ENCODE results near the gene XYLT1. TPM values are rescaled to one million over a fixed set of nuclear protein-coding genes. Genes with fewer than 3 reads are reported as not detected.

Gene XYLT1
- polyA plus RNA-seq, 1 of the 3 experiments (the other 2 are of a cell fraction) = 17.6 TPM

- H3F3A ChIP-seq (replicated peaks; ENCODE audit: insufficient read depth) = no peaks in the 10 kb centered on the region
- H3K9me3 ChIP-seq = no peaks in the 10 kb centered on the region
- no peak overlapping the region for H3K27ac ChIP-seq (ENCODE audit: low read depth in 2 of 2, low read length in 1 of 2)
- H3K79me2 ChIP-seq (ENCODE audit: insufficient read depth) = no peaks in the 10 kb centered on the region
- TF ChIP-seq NFIC (IDR thresholded peaks at IDR 0.05; ENCODE audit: borderline replicate concordance) (no peak), GATA2 (CRISPR knock-in tag; IDR thresholded peaks at IDR 0.05) (no peak), NRF1 (IDR thresholded peaks at IDR 0.05; ENCODE audit: low read depth, low read length) (no peak)
- no peaks in the 10 kb centered on the region for H3K27me3 ChIP-seq (ENCODE audit: insufficient read depth)
- no peaks in the 10 kb centered on the region for H3K36me3 ChIP-seq (replicated peaks in 1 of 2; ENCODE audit: control insufficient read depth in 1 of 2, insufficient read depth in 2 of 2, low read length in 1 of 2)
- H3K4me1 ChIP-seq (ENCODE audit: control insufficient read depth in 1 of 2, insufficient read depth in 2 of 2, low read depth in 1 of 2, low read length in 1 of 2) = peaks cover 0 to 4% of the 10 kb centered on the region in 2 experiments; a peak in 1 of 4 replicates
- no peak for DNase-seq
- no peak overlapping the region for H3K9ac ChIP-seq
- no peaks in the 10 kb centered on the region for H4K20me1 ChIP-seq (ENCODE audit: insufficient read depth)
- 52% methylated on average over 4 of the region's 4 CpGs for WGBS (ENCODE audit: low lambda C conversion rate)
- no peak overlapping the region for H2AFZ ChIP-seq (ENCODE audit: low read depth)
- H3K4me3 ChIP-seq (ENCODE audit: low read depth in 2 of 2, low read length in 1 of 2) = no peak overlapping the region
- no peak overlapping the region for H3K4me2 ChIP-seq
- no peaks in the 10 kb centered on the region for H3K9me2 ChIP-seq
- POLR2A ChIA-PET = interaction anchor here (0.7 kb wide), 1 partner anchor 149 kb away, joined by 3 read pairs; no protein-coding TSS in a partner anchor
- CTCF ChIA-PET = interaction anchor here (0.8 kb wide), 1 partner anchor 9 kb away, joined by 3 read pairs; no protein-coding TSS in a partner anchor
Observed at GRCh38 chr16:17067882-17068281, 402.9 kb downstream of the XYLT1 start.

GRCh38 chr16:17063201-17064139 is 407.3 kb downstream of the XYLT1 start:
- no peak overlapping the region for H3K27ac ChIP-seq (ENCODE audit: low read depth in 2 of 2, low read length in 1 of 2)
- CTCF ChIA-PET = interaction anchor here (1.1 kb wide), 1 partner anchor 263 kb away, joined by 3 read pairs; no protein-coding TSS in a partner anchor
- TF ChIP-seq CTCF (IDR thresholded peaks at IDR 0.05) = no peak
- no peak for TF ChIP-seq MAX (IDR thresholded peaks at IDR 0.05; ENCODE audit: low read depth)
- no peak for TF ChIP-seq SMC3 (IDR thresholded peaks at IDR 0.05; ENCODE audit: low read depth, low read length)
- no peak for TF ChIP-seq YY1 (IDR thresholded peaks at IDR 0.05; ENCODE audit: low read depth)
- no peak for TF ChIP-seq NFIC (IDR thresholded peaks at IDR 0.05; ENCODE audit: borderline replicate concordance)
- no peak for TF ChIP-seq GABPA (IDR thresholded peaks at IDR 0.05; ENCODE audit: low read depth)
- no peak overlapping the region for H3K4me2 ChIP-seq
- H3K79me2 ChIP-seq (ENCODE audit: insufficient read depth) = no peaks in the 10 kb centered on the region
- H3K36me3 ChIP-seq (replicated peaks in 1 of 2; ENCODE audit: control insufficient read depth in 1 of 2, insufficient read depth in 2 of 2, low read length in 1 of 2) = no peaks in the 10 kb centered on the region
- H2AFZ ChIP-seq (ENCODE audit: low read depth) = no peak overlapping the region
- H4K20me1 ChIP-seq (ENCODE audit: insufficient read depth) = no peaks in the 10 kb centered on the region
- H3K4me3 ChIP-seq (ENCODE audit: low read depth in 2 of 2, low read length in 1 of 2) = no peak overlapping the region
- WGBS (ENCODE audit: low lambda C conversion rate) = 33% methylated on average over 11 of the region's 11 CpGs
- no peak overlapping the region for H3K9ac ChIP-seq
- DNase-seq = no peak
- no peaks in the 10 kb centered on the region for H3K9me2 ChIP-seq
- no peaks in the 10 kb centered on the region for H3K9me3 ChIP-seq
- POLR2A ChIA-PET = no interaction called here
- H3K27me3 ChIP-seq (ENCODE audit: insufficient read depth) = no peaks in the 10 kb centered on the region
- no peaks in the 10 kb centered on the region; a peak in 1 of 4 replicates for H3K4me1 ChIP-seq (ENCODE audit: control insufficient read depth in 1 of 2, insufficient read depth in 2 of 2, low read depth in 1 of 2, low read length in 1 of 2)
- no peaks in the 10 kb centered on the region for H3F3A ChIP-seq (replicated peaks; ENCODE audit: insufficient read depth)

Measured in SK-N-SH (cell line).